ENCODE data around the gene EYA2. TPM values are rescaled to one million over a fixed set of nuclear protein-coding genes. Genes with fewer than 3 reads are reported as not detected.

EYA2 gene
- total RNA-seq, 1 donor from 2014 or later, result 27.7 TPM

DNA sequence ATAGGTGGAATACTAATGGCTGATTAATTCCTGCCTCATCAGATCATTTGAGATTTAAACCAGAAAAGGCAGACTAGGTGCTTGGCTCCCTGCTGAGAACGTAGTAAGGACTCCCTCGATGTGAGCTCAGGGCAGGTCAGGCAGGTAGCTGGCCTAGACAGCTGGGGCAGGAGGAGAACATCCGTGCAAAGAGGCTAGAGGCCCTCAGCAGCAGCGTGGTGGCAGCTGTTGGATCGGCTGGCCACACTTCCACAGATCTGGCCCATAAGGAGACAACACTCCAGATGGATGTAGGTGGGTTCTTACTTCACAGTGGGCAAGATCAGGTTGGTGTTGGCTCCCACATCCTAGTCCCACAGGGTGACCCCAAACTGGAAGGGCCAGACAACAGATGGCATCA, 38.5 kb downstream of the EYA2 start:
- ATAC-seq, result no peak

GRCh38 chr20:46934746-46935287, 40.2 kb downstream of the EYA2 start:
- ATAC-seq, result peak; percentile 81

DNA sequence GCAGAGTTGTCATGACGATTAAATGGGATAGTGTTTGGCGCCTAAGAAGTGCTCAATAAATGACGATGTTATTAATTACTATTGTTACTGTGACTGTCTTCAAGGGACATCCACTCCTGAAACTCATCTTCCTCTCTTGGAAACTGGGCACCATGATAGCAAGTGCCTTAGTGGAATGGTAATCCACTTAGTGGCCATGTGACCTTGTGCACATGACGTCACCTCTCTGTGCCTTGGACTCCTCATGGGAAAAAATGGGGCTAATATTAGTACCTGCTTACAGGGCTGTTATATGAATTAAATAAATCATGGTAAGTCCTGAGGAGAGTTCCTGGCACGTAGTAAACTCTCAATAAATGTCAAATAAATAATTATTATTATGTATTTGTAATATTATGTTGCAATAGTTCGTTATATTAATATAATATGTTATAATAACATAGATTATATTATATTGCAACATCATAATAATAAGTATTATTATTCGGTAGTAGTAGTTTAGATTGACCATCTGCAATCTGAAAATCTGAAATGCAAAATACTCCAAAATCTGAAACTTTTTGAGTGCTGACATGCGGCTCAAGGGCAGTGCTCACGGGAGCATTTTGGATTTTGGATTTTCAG, 40.9 kb downstream of the EYA2 start:
- ATAC-seq, result no peak

GRCh38 chr20:46936415-46937156, 41.9 kb downstream of the EYA2 start:
- ATAC-seq, result no peak

GRCh38 chr20:46937157-46937523, 42.5 kb downstream of the EYA2 start:
- no peak for ATAC-seq

DNA sequence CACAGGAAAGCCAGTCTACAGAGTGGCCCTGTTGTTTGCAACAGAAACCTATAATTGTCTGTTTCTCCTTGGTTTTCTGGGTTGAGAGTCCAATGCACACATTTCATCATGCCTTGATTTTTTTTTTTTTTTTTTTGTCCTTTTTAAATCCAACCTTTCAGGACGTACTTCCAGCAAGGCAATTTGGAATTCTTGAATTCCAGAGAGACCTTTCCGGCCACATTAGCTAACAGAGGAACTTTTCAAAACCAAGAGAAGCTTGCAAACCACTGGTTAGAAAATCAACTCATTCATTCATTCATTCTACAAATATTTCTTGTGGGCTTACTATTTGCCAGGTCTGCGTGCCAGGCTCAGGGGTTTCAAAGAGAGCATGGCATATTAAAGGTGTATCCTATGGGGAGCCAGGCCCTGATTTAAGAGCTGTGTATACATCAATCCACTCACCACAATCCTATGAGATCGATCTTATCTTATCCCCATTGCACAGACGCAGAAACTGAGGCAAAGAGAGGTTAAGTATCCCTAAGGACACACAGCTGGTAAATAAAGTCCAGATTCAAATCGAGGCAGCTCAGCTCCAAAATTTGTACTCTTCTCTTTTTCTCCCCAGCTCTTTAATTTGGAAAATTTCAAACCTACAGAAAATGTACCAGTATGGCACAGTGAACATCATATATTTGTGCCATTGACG, 43.0 kb downstream of the EYA2 start:
- ATAC-seq, result no peak

GRCh38 chr20:46938434-46938833, 43.8 kb downstream of the EYA2 start:
- no peak for ATAC-seq

DNA sequence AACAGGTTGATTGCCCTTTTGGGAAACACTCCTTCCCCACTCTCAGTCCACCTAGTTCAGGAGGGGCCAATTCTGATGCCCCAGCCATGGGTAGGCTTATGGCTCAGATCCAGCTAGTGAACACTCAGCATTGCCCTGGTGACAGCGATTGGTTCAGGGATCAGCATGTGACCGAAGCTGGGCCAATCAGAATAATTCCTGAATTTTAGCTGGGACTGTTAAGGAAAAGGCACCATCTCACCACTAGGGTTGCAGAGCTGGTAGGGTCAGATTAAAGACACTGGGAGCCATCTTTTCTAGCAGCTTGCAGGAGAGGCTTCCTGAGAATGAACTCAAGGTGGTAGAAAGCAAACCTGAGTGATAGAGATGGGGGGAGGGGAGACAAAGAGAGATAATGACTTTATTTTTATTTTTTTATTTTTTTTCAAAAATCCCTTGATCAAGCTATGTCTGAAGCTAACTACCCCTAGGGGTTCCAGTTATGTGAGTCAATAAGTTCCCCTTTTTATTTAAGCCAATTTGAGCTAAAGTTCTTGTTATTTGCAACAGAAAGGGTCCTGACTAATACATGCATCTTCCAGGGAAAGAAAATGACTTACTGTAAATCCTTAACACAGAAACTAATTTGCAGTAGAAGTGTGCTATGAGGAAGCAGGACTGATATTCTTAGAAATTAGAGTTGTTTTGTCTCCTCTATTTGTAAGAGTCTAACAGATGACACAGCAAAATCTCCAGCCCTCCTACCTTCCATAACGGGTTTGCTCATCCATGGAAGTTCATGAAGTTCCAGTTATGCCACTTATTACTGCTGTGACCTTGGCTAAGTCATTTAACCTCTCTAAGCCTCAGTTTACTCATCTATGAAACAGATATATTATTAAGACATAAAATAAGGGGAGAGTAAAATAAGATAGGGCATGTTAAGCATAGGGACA, 44.7 kb downstream of the EYA2 start:
- peak; percentile 10 for ATAC-seq

- no peak for ATAC-seq
Observed at GRCh38 chr20:46940616-46941015, 46.0 kb downstream of the EYA2 start.

DNA sequence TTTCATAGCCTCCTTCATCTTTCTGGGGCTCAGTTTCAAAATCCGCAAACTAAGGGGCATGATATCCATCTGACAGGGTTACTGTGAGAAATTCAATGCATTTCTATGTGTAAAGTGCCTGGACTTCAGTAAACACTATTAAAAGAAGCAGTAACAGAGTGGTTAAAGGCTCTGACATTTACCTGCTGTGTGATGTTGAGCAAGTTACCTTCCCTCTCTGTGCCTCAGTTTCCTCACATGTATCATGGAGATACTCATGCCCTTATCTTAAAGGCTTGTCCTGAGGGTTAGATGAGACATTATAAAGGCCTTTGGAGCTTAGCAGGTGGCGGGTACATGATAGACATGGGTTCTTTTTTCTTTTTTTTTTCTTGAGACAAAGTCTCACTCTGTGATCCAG, 46.8 kb downstream of the EYA2 start:
- no peak for ATAC-seq

- ATAC-seq, result no peak
Observed at GRCh38 chr20:46943861-46944591, 49.4 kb downstream of the EYA2 start.

- peak; percentile 57 for ATAC-seq
Observed at GRCh38 chr20:46945465-46945864, 50.8 kb downstream of the EYA2 start.

- no peak for ATAC-seq
Observed at GRCh38 chr20:46946181-46946624, 51.6 kb downstream of the EYA2 start.

GRCh38 chr20:46946796-46947195, 52.2 kb downstream of the EYA2 start:
- no peak for ATAC-seq

- ATAC-seq, result no peak
Observed at GRCh38 chr20:46948081-46948480, 53.4 kb downstream of the EYA2 start.

- ATAC-seq, result no peak
Observed at GRCh38 chr20:46951405-46951804, 56.8 kb downstream of the EYA2 start.

- ATAC-seq, result no peak
Observed at GRCh38 chr20:46951840-46952497, 57.3 kb downstream of the EYA2 start.

GRCh38 chr20:46953596-46953995, 59.0 kb downstream of the EYA2 start:
- ATAC-seq, result no peak

DNA sequence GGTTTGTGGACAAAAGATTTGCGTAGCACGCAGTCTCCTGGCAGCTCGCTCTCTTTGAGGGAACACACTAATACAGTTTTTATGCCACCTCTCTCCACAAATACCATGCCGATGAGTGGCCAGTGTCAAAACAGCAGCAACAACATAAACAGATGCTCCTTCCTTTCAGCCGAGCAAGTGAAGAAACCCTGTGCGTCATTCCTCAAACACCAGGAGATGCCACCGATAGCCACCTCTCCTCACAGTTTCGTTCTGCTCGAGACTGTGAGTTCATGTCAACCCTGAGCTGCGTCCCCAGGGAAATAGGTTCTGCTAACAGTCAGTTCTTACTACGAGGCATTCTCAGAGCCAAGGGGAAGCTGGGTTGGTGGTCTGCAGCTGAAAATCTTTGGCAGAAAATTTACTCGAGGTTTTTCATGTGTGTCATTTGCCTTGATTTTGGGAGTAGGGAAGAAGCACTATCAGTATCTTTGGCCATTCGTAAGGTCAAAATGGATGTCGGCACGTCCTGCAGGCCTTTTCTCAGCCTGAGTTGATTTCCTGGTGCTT, 59.9 kb downstream of the EYA2 start:
- ATAC-seq, result no peak

Measured in esophagus mucosa (tissue), 1 donor.